GM10847 (cell line): ENCODE results near the gene ADRA2A.

ENCODE experiments used
- POLR2A ChIP-seq: IDR thresholded peaks from 2 replicates; pipeline ENCODE4 v1.6.1; 2011; ENCODE audit not compliant: insufficient read length; ENCODE audit errors: extremely low read depth

ADRA2A gene

GRCh38 chr10:111076682-111077478 is at the start of gene ADRA2A:
Gene ADRA2A (plus strand): TSS chr10:111077029. CDS start chr10:111077997, 968 bp downstream.
- no peak for TF ChIP-seq POLR2A

- no peak for TF ChIP-seq POLR2A
These were observed 46.6 kb upstream of the ADRA2A start for GRCh38 chr10:111030042-111030750.

- TF ChIP-seq POLR2A, result no peak
These were observed 42.1 kb upstream of the ADRA2A start for GRCh38 chr10:111034598-111035310.

- no peak for TF ChIP-seq POLR2A
These were observed 41.3 kb upstream of the ADRA2A start for GRCh38 chr10:111035542-111035941.

GRCh38 chr10:111037858-111038257 is 39.0 kb upstream of the ADRA2A start:
- TF ChIP-seq POLR2A, result no peak

GRCh38 chr10:111039522-111039921 is 37.3 kb upstream of the ADRA2A start:
- no peak for TF ChIP-seq POLR2A

GRCh38 chr10:111057006-111057405 is 19.8 kb upstream of the ADRA2A start:
- no peak for TF ChIP-seq POLR2A

- no peak for TF ChIP-seq POLR2A
These were observed 13.4 kb upstream of the ADRA2A start for GRCh38 chr10:111063471-111063870.

GRCh38 chr10:111072232-111072631 is 4.6 kb upstream of the ADRA2A start:
- no peak for TF ChIP-seq POLR2A

- TF ChIP-seq POLR2A, result no peak
These were observed 1.1 kb upstream of the ADRA2A start for GRCh38 chr10:111075577-111076185.

- no peak for TF ChIP-seq POLR2A
These were observed 593 bp upstream of the ADRA2A start for GRCh38 chr10:111076191-111076681.

GRCh38 chr10:111077479-111077784 is 603 bp downstream of the ADRA2A start:
- no peak for TF ChIP-seq POLR2A

- TF ChIP-seq POLR2A, result no peak
These were observed 1.1 kb downstream of the ADRA2A start for GRCh38 chr10:111077785-111078504.

- TF ChIP-seq POLR2A, result no peak
These were observed 1.8 kb downstream of the ADRA2A start for GRCh38 chr10:111078505-111079185.
